Right ventricle myocardium inferior (tissue), 1 donor: ENCODE results near the gene PLEKHG2. TPM values are rescaled to one million over a fixed set of nuclear protein-coding genes. Genes with fewer than 3 reads are reported as not detected.
A peak's percentile ranks its signal among the peaks of the same experiment; 100 is the strongest.

Experiments used
- ATAC-seq: fragments of 200-7000 bp; cut with Tn5 transposase; one replicate; pipeline ENCODE4 v1.9.1; 2020; ENCODE audit warnings: mild to moderate bottlenecking, moderate library complexity
- DNase-seq: peaks from one replicate; pipeline ENCODE4 v3.0.0; 2021; ENCODE audit errors: missing footprints
- intact Hi-C: fragments of 100-400 bp; cut with DNase I; formaldehyde crosslinking; loops from one replicate; pipeline ENCODE4 v1.11.0; 2022
- total RNA-seq: library from RNA; stranded (reverse); fragmentation: NEBNext Ultra II Directional; extraction: Animal tissue kit (Norgen Biotek cat#: 25700); gene quantifications from one replicate; pipeline ENCODE4 v1.2.1, GENCODE V29; 2021
- donor health status: DM: no; HTN: yes; CAD: no; lungs with severe emphysema.

Gene PLEKHG2
- total RNA-seq, 1 donor from 2014 or later: 10.4 TPM

GRCh38 chr19:39401549-39402345 lies 10.7 kb upstream of the PLEKHG2 start:
- intact Hi-C loops: no loop called here
- DNase-seq: peak; percentile 77
- no peak for ATAC-seq

DNA sequence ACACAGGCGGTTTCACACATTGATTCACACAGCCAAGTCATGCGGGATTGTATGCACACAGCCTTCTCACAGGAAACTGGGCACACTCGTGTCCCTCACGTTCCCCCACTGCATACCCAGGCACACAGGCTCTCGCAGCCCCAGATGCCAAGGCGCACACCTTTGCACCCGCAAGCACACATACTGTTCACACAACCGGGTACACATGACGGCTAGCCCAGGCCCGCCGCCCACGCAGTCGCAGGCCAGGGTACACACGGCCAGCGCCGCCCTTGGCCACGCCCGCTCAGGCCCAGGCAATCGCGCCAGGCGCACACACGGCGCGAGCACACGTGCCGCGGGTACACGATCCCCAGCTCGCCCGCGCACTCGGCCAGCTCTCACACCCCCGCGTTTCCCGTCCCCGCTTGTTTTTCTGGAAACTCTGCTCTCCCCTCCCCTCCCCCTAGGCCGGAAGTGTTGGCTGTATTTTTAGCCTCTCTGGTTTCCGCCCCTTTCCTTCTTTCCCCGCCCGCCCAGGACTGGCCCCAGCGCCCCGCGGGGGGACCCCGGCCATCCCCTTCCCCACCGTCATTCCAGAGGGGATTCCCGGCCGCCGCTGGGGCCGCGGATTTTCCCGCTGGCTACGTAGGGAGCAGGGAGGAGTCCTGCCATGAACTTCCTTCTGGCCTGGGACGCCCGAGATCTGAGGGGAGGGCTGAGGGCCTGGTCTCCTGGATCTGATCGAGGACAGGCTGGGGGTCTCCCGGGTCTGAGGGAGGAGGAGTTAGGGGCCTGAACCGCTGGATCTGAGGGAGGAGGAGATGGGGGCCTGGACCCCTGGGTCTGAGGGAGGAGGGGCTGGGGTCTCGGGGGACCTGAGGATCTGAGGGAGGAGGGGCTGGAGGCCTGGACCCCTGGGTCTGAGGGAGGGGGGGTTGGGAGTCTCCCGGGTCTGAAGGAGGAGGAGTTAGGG lies 9.8 kb upstream of the PLEKHG2 start:
- DNase-seq (peak; percentile 97), ATAC-seq (peak; percentile 53)
- intact Hi-C loops: loop anchor here (1.0 kb wide), 1 partner anchor 10 kb away; the partner anchor contains the start of gene PLEKHG2

DNA sequence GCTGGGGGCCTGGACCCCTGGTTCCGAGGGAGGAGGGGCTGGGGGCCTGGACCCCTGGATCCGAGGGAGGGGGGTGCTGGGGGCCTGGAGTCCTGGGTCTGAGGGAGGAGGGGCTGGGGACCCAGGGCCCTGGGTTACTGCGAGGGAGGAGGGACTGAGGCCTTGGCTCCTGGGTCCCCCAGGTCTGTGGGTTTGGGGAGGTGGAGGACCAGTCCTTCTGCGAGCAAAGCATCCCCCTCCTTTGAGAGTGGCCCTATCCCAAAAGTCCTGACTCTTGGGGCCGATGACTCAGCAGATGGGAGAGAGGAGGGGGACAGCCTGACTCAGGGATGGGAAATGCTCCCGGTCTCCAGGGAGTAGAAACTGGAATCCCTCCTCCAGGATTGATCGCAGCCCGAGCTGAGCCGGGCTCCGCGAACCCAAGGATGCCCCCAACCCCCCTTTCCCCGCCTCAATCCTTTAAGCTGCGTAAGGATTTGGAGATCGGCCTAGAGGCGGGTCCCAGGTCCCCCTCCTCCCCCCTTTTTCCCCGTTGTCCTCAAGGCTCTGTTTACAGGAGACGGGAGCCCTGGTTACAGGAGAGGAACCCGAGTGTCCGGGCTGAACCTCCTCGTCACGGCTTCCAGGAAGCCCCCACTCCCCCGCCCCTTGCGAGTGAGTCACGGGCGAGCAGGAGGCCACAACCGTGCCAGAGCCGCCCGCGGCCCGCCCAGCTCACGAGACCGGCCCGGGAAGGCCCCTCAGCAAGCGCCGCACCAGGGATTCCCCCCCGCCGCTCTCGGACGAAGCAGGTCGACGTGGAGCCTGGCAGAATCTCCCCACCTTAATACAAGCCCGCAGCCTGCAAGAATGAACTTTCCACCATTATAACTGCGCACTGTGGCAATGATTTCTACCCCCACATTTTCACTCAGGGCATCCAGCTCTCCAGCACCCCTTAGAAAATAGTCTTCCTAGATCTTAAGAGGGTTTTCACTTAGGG lies 8.8 kb upstream of the PLEKHG2 start:
- ATAC-seq (peak; percentile 65), DNase-seq (peak; percentile 99)
- intact Hi-C loops: loop anchor here (1.0 kb wide), 1 partner anchor 9 kb away; the partner anchor contains the start of gene PLEKHG2

GRCh38 chr19:39405261-39405957 lies 7.1 kb upstream of the PLEKHG2 start:
- intact Hi-C loops: no loop called here
- peak; percentile 49 for DNase-seq
- ATAC-seq: no peak

DNA sequence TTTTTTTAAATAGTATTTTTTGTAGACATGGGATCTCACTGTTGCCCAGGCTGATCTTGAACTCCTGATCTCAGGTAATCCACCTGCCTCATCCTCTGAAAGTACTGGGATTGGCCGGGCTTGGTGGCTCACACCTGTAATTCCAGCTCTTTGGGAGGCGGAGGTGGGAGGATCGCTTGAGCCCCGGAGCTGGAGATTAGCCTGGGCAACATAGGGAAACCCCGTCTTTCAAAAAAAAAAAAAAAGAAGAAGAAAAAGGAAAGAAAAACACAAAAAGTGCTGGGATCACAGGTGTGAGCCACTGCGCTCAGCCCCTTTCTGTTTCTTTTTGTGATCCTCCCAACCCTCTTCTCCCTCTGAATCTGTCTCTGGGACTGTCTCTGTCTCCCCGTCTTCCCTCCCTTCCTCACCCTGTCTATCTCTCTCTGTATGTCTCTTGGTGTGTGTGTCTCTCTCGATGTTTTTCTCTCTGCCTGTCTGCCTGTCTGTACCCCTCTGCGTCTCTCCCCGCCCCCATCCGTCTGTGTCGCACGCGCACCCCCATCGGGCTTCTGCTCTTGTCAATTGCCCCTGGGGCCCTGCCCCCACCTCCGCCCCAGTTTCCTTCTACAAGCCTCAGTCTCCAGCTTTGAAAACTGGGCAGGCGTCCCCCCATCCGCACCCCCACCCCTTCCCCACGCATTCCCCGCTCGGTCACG lies 6.4 kb upstream of the PLEKHG2 start:
- ATAC-seq (no peak), DNase-seq (peak; percentile 21)
- intact Hi-C loops: no loop called here

- DNase-seq: peak; percentile 94
- intact Hi-C loops: no loop called here
- ATAC-seq: peak; percentile 46
Observed at GRCh38 chr19:39406656-39407409, 5.6 kb upstream of the PLEKHG2 start, which contains the start of gene ZFP36. Gene ZFP36 (plus strand): TSS chr19:39406847. CDS start chr19:39406905, 58 bp downstream.

DNA sequence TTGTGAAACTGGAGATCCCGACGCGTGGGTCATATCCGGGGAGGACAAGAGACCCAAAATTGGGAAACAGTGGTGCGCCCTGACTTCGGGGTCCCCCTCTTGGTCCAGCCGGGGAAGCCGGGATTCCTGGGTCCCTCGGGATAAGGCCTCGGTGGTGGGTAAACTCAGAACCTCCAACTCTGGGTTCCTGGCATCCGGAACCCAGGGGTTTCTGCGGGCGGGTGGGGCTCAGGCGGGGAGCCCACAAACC lies 5.1 kb upstream of the PLEKHG2 start:
- ATAC-seq: no peak
- intact Hi-C loops: no loop called here
- no peak for DNase-seq

DNA sequence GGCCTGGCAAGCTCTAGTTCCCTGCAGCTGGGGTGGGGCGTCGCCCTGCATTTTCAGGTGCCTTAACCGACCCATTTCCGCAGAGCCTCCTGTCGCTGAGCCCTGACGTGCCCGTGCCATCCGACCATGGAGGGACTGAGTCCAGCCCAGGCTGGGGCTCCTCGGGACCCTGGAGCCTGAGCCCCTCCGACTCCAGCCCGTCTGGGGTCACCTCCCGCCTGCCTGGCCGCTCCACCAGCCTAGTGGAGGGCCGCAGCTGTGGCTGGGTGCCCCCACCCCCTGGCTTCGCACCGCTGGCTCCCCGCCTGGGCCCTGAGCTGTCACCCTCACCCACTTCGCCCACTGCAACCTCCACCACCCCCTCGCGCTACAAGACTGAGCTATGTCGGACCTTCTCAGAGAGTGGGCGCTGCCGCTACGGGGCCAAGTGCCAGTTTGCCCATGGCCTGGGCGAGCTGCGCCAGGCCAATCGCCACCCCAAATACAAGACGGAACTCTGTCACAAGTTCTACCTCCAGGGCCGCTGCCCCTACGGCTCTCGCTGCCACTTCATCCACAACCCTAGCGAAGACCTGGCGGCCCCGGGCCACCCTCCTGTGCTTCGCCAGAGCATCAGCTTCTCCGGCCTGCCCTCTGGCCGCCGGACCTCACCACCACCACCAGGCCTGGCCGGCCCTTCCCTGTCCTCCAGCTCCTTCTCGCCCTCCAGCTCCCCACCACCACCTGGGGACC lies 4.6 kb upstream of the PLEKHG2 start:
- intact Hi-C loops: no loop called here
- ATAC-seq (no peak), DNase-seq (peak; percentile 81)

GRCh38 chr19:39408392-39409207 lies 3.9 kb upstream of the PLEKHG2 start:
- ATAC-seq (no peak), DNase-seq (no peak)
- intact Hi-C loops: no loop called here

- intact Hi-C loops: loop anchor here (5.0 kb wide), 2 partner anchors 67 to 282 kb away; partner anchors contain the start of genes PAK4 and SAMD4B
- ATAC-seq: peak; percentile 49
- DNase-seq: peak; percentile 96
Observed at GRCh38 chr19:39409208-39410016, 3.1 kb upstream of the PLEKHG2 start.

GRCh38 chr19:39410017-39410830 lies 2.2 kb upstream of the PLEKHG2 start:
- intact Hi-C loops: loop anchor here (5.0 kb wide), 2 partner anchors 68 to 283 kb away; partner anchors contain the start of genes PAK4 and SAMD4B
- ATAC-seq: peak; percentile 36
- peak; percentile 93 for DNase-seq

DNA sequence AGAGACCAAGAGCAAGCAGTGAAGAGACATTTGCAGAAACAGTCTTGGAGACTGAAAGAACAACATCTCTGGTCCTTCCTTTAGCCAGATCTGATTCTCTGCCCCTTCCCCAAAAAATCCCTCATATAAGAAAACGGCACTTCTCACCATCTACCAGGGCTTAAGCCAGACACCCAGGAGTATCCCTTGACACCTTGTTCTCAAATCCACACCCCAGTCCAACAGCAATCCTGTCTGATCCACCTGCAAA lies 1.7 kb upstream of the PLEKHG2 start:
- intact Hi-C loops: loop anchor here (1.0 to 5.0 kb wide), 3 partner anchors 13 to 283 kb away; partner anchors contain the start of genes PAK4 and SAMD4B
- ATAC-seq (no peak), DNase-seq (no peak)

- intact Hi-C loops: loop anchor here (1.0 to 5.0 kb wide), 3 partner anchors 14 to 284 kb away; partner anchors contain the start of genes PAK4 and SAMD4B
- DNase-seq (peak; percentile 71), ATAC-seq (no peak)
Observed at GRCh38 chr19:39411081-39411831, 1.2 kb upstream of the PLEKHG2 start.
